LNCaP clone FGC (cell line): ENCODE results near the gene GAPT.
"Not testable (repeated sequence)": the region's sequence is repeated elsewhere in the genome, so short reads cannot be mapped to it uniquely, and the experiment has no call there.

Experiments
- DNase-seq: peaks from one replicate; pipeline ENCODE4 v3.0.0-alpha.2; 2011; ENCODE audit warnings: low read depth
- H3K4me3 ChIP-seq: 2 replicates; pipeline ENCODE4 v1.5.1; 2011; ENCODE audit warnings: mild to moderate bottlenecking, low read depth, low read length, control low read depth
- CTCF ChIP-seq: IDR thresholded peaks from 2 replicates; pipeline ENCODE4 v1.5.1; 2012; ENCODE audit warnings: mild to moderate bottlenecking; ENCODE audit not compliant: control insufficient read depth, insufficient read depth; ENCODE audit errors: extremely low read depth

The GAPT gene

GRCh38 chr5:58507715-58508114 lies 16.5 kb downstream of the GAPT start:
- DNase-seq = no peak
- no peak overlapping the region for H3K4me3 ChIP-seq

GRCh38 chr5:58517198-58517597 lies 26.0 kb downstream of the GAPT start:
- TF ChIP-seq CTCF = no peak

More at GRCh38 chr5:58507715-58508114, 16.5 kb downstream of the GAPT start:
- no peak for TF ChIP-seq CTCF

GRCh38 chr5:58523956-58524355 lies 32.7 kb downstream of the GAPT start:
- TF ChIP-seq CTCF = no peak
- DNase-seq = no peak
- no peak overlapping the region for H3K4me3 ChIP-seq

More at GRCh38 chr5:58517198-58517597, 26.0 kb downstream of the GAPT start:
- DNase-seq = no peak
- H3K4me3 ChIP-seq = no peak overlapping the region

GRCh38 chr5:58524571-58524970 lies 33.3 kb downstream of the GAPT start:
- H3K4me3 ChIP-seq = no peak overlapping the region
- TF ChIP-seq CTCF = no peak
- DNase-seq = no peak

- TF ChIP-seq CTCF = no peak
- no peak for DNase-seq
Observed at GRCh38 chr5:58530942-58531490, 39.8 kb downstream of the GAPT start.

GRCh38 chr5:58541935-58542334 lies 50.7 kb downstream of the GAPT start:
- not testable (repeated sequence) for DNase-seq, H3K4me3 ChIP-seq

More at GRCh38 chr5:58530942-58531490, 39.8 kb downstream of the GAPT start:
- no peak overlapping the region for H3K4me3 ChIP-seq

- DNase-seq = no peak
- no peak overlapping the region for H3K4me3 ChIP-seq
- no peak for TF ChIP-seq CTCF
Observed at GRCh38 chr5:58542709-58543108, 51.5 kb downstream of the GAPT start.
